IMR-90 (cell line): ENCODE results near the gene RANBP10. TPM values are rescaled to one million over a fixed set of nuclear protein-coding genes. Genes with fewer than 3 reads are reported as not detected.

Experiments
- ATAC-seq: fragments of 200-7000 bp; cut with Tn5 transposase; 2 replicates; pipeline ENCODE4 v1.9.1; 2020; ENCODE audit warnings: low read depth, mild to moderate bottlenecking, moderate library complexity
- BruUV-seq: library from RNA; stranded (reverse); fragments of 400-500 nt; replicated peaks from 2 replicates; lab custom pipeline; 2021; lab: Mats Ljungman, UMichigan
- CTCF ChIA-PET: fragments of 300-600 bp; formaldehyde crosslinking; extraction: SDS; loops from one replicate; lab custom pipeline; 2021; ENCODE audit warnings: antibody characterized with exemption; lab: Yijun Ruan, JAX
- POLR2A ChIA-PET: fragments of 300-600 bp; sonication (Branson Sonifier 250); formaldehyde crosslinking; loops from one replicate; lab custom pipeline; 2022; ENCODE audit warnings: antibody characterized with exemption; ENCODE audit not compliant: unreplicated experiment; lab: Charles Lee
- DNase-seq: peaks from one replicate; pipeline ENCODE4 v3.0.0; 2013
- H2AFZ ChIP-seq: replicated peaks from 2 replicates; pipeline ENCODE3; 2013; ENCODE audit warnings: low read length, mild to moderate bottlenecking; ENCODE audit not compliant: poor library complexity
- H2AK5ac ChIP-seq: 2 replicates; pipeline ENCODE4 v1.6.1; 2013; ENCODE audit warnings: low read depth, low read length, inconsistent platforms
- H2AK9ac ChIP-seq: replicated peaks from 2 replicates; pipeline ENCODE3; 2013; ENCODE audit warnings: mild to moderate bottlenecking, low read depth, low read length, moderate library complexity; ENCODE audit not compliant: poor library complexity
- H2BK120ac ChIP-seq: 2 replicates; pipeline ENCODE4 v1.6.1; 2013; ENCODE audit warnings: low read depth, low read length, inconsistent platforms
- H2BK15ac ChIP-seq: 3 replicates; pipeline ENCODE4 v1.6.1; 2013; ENCODE audit warnings: low read depth, low read length, inconsistent platforms
- H2BK20ac ChIP-seq: 2 replicates; pipeline ENCODE4 v1.6.1; 2013; ENCODE audit warnings: low read depth, mild to moderate bottlenecking, inconsistent platforms, low read length, moderate library complexity
- H2BK5ac ChIP-seq: 2 replicates; pipeline ENCODE4 v1.6.1; 2013; ENCODE audit warnings: mild to moderate bottlenecking, low read depth, low read length, inconsistent platforms; ENCODE audit not compliant: poor library complexity, severe bottlenecking
- H3K14ac ChIP-seq: replicated peaks from 2 replicates; pipeline ENCODE4 v1.6.1; 2013; ENCODE audit warnings: low read depth, low read length, inconsistent platforms
- H3K18ac ChIP-seq: 2 replicates; pipeline ENCODE4 v1.6.1; 2013; ENCODE audit warnings: low read depth, low read length, control low read depth
- H3K23ac ChIP-seq: 2 replicates; pipeline ENCODE4 v1.6.1; 2013; ENCODE audit warnings: low read depth, low read length, inconsistent platforms
- H3K27ac ChIP-seq: 2 replicates; pipeline ENCODE4 v1.5.1; 2013; ENCODE audit warnings: mild to moderate bottlenecking, control low read depth, low read length; ENCODE audit not compliant: insufficient read depth
- H3K27me3 ChIP-seq: 2 replicates; pipeline ENCODE4 v1.6.1; 2013; ENCODE audit warnings: low read length; ENCODE audit not compliant: control insufficient read depth, insufficient read depth
- H3K36me3 ChIP-seq: 2 replicates; pipeline ENCODE4 v1.6.1; 2013; ENCODE audit warnings: low read length, mixed read lengths; ENCODE audit not compliant: control insufficient read depth, insufficient read depth
- H3K4ac ChIP-seq: 2 replicates; pipeline ENCODE4 v1.6.1; 2013; ENCODE audit warnings: low read depth, low read length, inconsistent platforms
- H3K4me1 ChIP-seq: 2 replicates; pipeline ENCODE4 v1.6.1; 2013; ENCODE audit warnings: low read length, mixed read lengths; ENCODE audit not compliant: control insufficient read depth, insufficient read depth
- H3K4me2 ChIP-seq: 2 replicates; pipeline ENCODE4 v1.6.1; 2013; ENCODE audit warnings: low read depth, mild to moderate bottlenecking, control low read depth, low read length, moderate library complexity
- H3K4me3 ChIP-seq: 2 replicates; pipeline ENCODE4 v1.5.1; 2013; ENCODE audit warnings: low read depth, mild to moderate bottlenecking, control low read depth, low read length, moderate library complexity; ENCODE audit not compliant: insufficient read depth
- H3K56ac ChIP-seq: 2 replicates; pipeline ENCODE4 v1.6.1; 2013; ENCODE audit warnings: low read length, inconsistent platforms; ENCODE audit not compliant: insufficient read depth; ENCODE audit errors: extremely low read depth
- H3K79me1 ChIP-seq, 2 experiments: 2 replicates each; pipeline ENCODE4 v1.6.1; 2013; ENCODE audit warnings: low read length in 2 of 2, inconsistent platforms in 1 of 2, low read depth in 1 of 2
- H3K9ac ChIP-seq: 2 replicates; pipeline ENCODE4 v1.6.1; 2013; ENCODE audit warnings: low read depth, low read length, control low read depth
- H3K9me1 ChIP-seq: 2 replicates; pipeline ENCODE4 v1.6.1; 2013; ENCODE audit warnings: low read length, inconsistent platforms; ENCODE audit not compliant: insufficient read depth
- H3K9me3 ChIP-seq: 2 replicates; pipeline ENCODE4 v1.6.1; 2013; ENCODE audit warnings: low read length; ENCODE audit not compliant: control insufficient read depth, insufficient read depth
- H4K20me1 ChIP-seq: 2 replicates; pipeline ENCODE4 v1.6.1; 2013; ENCODE audit warnings: low read length, inconsistent platforms; ENCODE audit not compliant: insufficient read depth
- H4K5ac ChIP-seq: 2 replicates; pipeline ENCODE4 v1.6.1; 2013; ENCODE audit warnings: mild to moderate bottlenecking, low read depth, low read length, control low read depth
- H4K8ac ChIP-seq, 2 experiments: 2 replicates each; pipeline ENCODE4 v1.6.1; 2013; ENCODE audit warnings: low read depth in 2 of 2, low read length in 2 of 2, control low read depth in 1 of 2, inconsistent platforms in 1 of 2
- H4K91ac ChIP-seq: 2 replicates; pipeline ENCODE4 v1.6.1; 2013; ENCODE audit warnings: low read depth, low read length, inconsistent platforms; ENCODE audit not compliant: insufficient read depth
- BHLHE40 ChIP-seq: fragments of 150-350 bp; IDR thresholded peaks from 2 replicates; pipeline ENCODE4 v1.6.1; 2016; ENCODE audit warnings: mild to moderate bottlenecking, low read depth, low read length
- MAFK ChIP-seq: IDR thresholded peaks from 2 replicates; pipeline ENCODE4 v1.6.1; 2012; ENCODE audit warnings: low read depth, low read length, improper control_type of control experiment
- MXI1 ChIP-seq: IDR thresholded peaks from 2 replicates; pipeline ENCODE4 v1.6.1; 2012; ENCODE audit warnings: low read depth, mild to moderate bottlenecking, low read length, moderate library complexity, borderline replicate concordance
- POLR2A ChIP-seq: IDR thresholded peaks from 2 replicates; pipeline ENCODE4 v1.6.1; 2012; ENCODE audit warnings: mild to moderate bottlenecking, low read depth, low read length
- RCOR1 ChIP-seq: IDR thresholded peaks from 2 replicates; pipeline ENCODE4 v1.6.1; 2012; ENCODE audit warnings: mild to moderate bottlenecking, low read length, improper control_type of control experiment; ENCODE audit not compliant: insufficient replicate concordance
- SMC3 ChIP-seq: fragments of 150-350 bp; IDR thresholded peaks from 2 replicates; pipeline ENCODE4 v1.6.1; 2016; ENCODE audit warnings: low read depth, mild to moderate bottlenecking, antibody characterized with exemption, low read length, moderate library complexity
- WGBS, 2 experiments: methylation state at CpG; one replicate each; pipeline versions ENCODE4 v1.1.5 to v1.1.7; 2013; ENCODE audit warnings: missing lambda C conversion rate in 2 of 2; ENCODE audit not compliant: insufficient read length in 1 of 2; ENCODE audit errors: extremely low coverage in 2 of 2; 5-methylcytosine and 5-hydroxymethylcytosine counted together
- dilution Hi-C: fragments of 300-500 bp; cut with HindIII; formaldehyde crosslinking; loops from one replicate; pipeline ENCODE4 v1.14.3; 2018; ENCODE audit warnings: low sequenced_read_pairs; ENCODE audit not compliant: unreplicated experiment
- in situ Hi-C: fragments of 300-500 bp; cut with MboI; formaldehyde crosslinking; loops from 3 replicates; pipeline ENCODE4 v1.14.3; 2019; ENCODE audit warnings: low sequenced_read_pairs, inconsistent platforms, mixed read lengths
- intact Hi-C: fragments of 100-400 bp; cut with micrococcal nuclease; formaldehyde crosslinking; loops from 2 replicates; pipeline ENCODE4 v1.10.0; 2022
- polyA plus RNA-seq, 3 experiments: library from polyadenylated mRNA; depleted of rRNA; stranded (reverse); fragments of >200 nt; gene quantifications; 2 replicates each; pipeline ENCODE4 v1.2.3, GENCODE V29; 2012; ENCODE audit warnings: low replicate concordance in 1 of 3
- total RNA-seq: library from RNA; depleted of rRNA; stranded (reverse); fragments of >200 nt; gene quantifications from 2 replicates; pipeline ENCODE4 v1.2.3, GENCODE V29; 2012
- TF ChIP-seq, protein P1 (sequence below): fragments of 150-350 bp; IDR thresholded peaks from 2 replicates; pipeline ENCODE4 v1.6.1; 2017; ENCODE audit warnings: mild to moderate bottlenecking, antibody characterized with exemption, low read length, low read depth

RANBP10 gene
- total and polyA plus RNA-seq, 2 of the 4 experiments (the other 2 are of a cell fraction) = 2.7 to 12.1 TPM

DNA sequence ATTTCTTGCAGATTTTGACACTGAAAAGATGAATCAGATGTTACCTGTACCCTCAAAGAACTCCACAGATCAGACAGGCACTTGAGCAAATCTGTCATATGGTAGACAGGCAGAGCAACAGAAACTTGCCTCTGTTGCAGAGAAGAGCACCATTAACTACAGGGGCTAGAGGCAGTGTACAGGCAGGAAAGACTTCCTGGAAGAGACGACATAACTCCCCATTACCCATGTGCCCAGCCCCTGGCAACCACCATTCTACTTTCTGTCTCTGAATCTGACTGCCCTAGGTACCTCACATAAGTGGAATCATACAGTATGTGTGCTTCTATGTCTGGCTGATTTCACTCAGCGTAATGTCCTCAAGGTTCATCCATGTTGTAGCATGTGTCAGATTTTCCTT, 102.7 kb downstream of the RANBP10 start:
- H4K20me1 ChIP-seq = peaks cover 23% of the 10 kb centered on the region; the same call in 1 of the 2 replicates
- no peaks in the 10 kb centered on the region for H3K36me3 ChIP-seq
- intact Hi-C loops = no loop called here
- no peak overlapping the region for H2AK9ac ChIP-seq
- H3K23ac ChIP-seq = no peak overlapping the region
- no peak overlapping the region for H3K18ac ChIP-seq
- no peak overlapping the region for H2AFZ ChIP-seq
- H4K91ac ChIP-seq = no peak overlapping the region
- H3K27me3 ChIP-seq = no peaks in the 10 kb centered on the region
- H3K4me3 ChIP-seq = no peak overlapping the region
- no peak overlapping the region for H4K5ac ChIP-seq
- no peak overlapping the region for H2AK5ac ChIP-seq
- no peak overlapping the region for H2BK20ac ChIP-seq
- H2BK15ac ChIP-seq = no peak overlapping the region
- H3K27ac ChIP-seq = no peak overlapping the region
- H2BK5ac ChIP-seq = no peak overlapping the region
- peaks cover 4% of the 10 kb centered on the region for H3K9me1 ChIP-seq
- no peak for ATAC-seq
- POLR2A ChIA-PET = no interaction called here
- H3K9me3 ChIP-seq = no peaks in the 10 kb centered on the region
- in situ Hi-C loops = no loop called here
- no peak overlapping the region for H3K9ac ChIP-seq
- no CpG with 5 or more reads among the region's 2 CpGs for WGBS, 2 experiments
- H3K14ac ChIP-seq = no peak overlapping the region
- TF ChIP-seq MXI1 (no peak), SMC3 (no peak), BHLHE40 (no peak), MAFK (no peak), POLR2A (no peak), RCOR1 (no peak)
- TF ChIP-seq, protein P1, sequence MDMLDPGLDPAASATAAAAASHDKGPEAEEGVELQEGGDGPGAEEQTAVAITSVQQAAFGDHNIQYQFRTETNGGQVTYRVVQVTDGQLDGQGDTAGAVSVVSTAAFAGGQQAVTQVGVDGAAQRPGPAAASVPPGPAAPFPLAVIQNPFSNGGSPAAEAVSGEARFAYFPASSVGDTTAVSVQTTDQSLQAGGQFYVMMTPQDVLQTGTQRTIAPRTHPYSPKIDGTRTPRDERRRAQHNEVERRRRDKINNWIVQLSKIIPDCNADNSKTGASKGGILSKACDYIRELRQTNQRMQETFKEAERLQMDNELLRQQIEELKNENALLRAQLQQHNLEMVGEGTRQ = no peak
- no peak overlapping the region for H3K4ac ChIP-seq
- H3K56ac ChIP-seq = no peak overlapping the region
- H3K79me1 ChIP-seq = peaks cover 4 to 46% of the 10 kb centered on the region in 2 experiments
- H4K8ac ChIP-seq = no peak overlapping the region
- no TSS peak for BruUV-seq
- dilution Hi-C loops = no loop called here
- no peak for DNase-seq
- CTCF ChIA-PET = no interaction called here
- H3K4me2 ChIP-seq = no peak overlapping the region
- no peak overlapping the region for H2BK120ac ChIP-seq
- peaks cover 4% of the 10 kb centered on the region; the same call in 1 of the 2 replicates for H3K4me1 ChIP-seq
